SK-N-SH (cell line): ENCODE data around the gene AFG3L2. TPM values are rescaled to one million over a fixed set of nuclear protein-coding genes. Genes with fewer than 3 reads are reported as not detected.

Source experiments
- CTCF ChIA-PET: fragments of 300-600, 350-600 bp; formaldehyde crosslinking; extraction: SDS; loops from one replicate; lab custom pipeline; 2021; lab: Yijun Ruan, JAX
- POLR2A ChIA-PET: fragments of 350-600 bp; sonication (Branson Sonifier 250); formaldehyde crosslinking; extraction: SDS; loops from one replicate; lab custom pipeline; 2020; ENCODE audit warnings: antibody characterized with exemption, inconsistent platforms; lab: Yijun Ruan, JAX
- DNase-seq: peaks from one replicate; pipeline ENCODE4 v3.0.0; 2012
- H2AFZ ChIP-seq: fragments of 200-600 bp; sonication (generic); 2 replicates; pipeline ENCODE4 v1.8.1; 2016; ENCODE audit warnings: antibody characterized with exemption, mild to moderate bottlenecking, low read depth
- H3F3A ChIP-seq: fragments of 200-600 bp; sonication (generic); replicated peaks from 2 replicates; pipeline ENCODE3; 2016; ENCODE audit warnings: antibody characterized with exemption, mild to moderate bottlenecking; ENCODE audit not compliant: insufficient read depth
- H3K27ac ChIP-seq, 2 experiments: fragments of 200-500 bp in 1 of 2; fragments of 200-600 bp in 1 of 2; sonication (Bioruptor generic) in 1 of 2; sonication (generic), shearing (Covaris generic) in 1 of 2; 2 replicates each; pipeline versions ENCODE4 v1.5.1 to v1.6.1; 2014 to 2016; ENCODE audit warnings: low read depth in 2 of 2, inconsistent platforms in 1 of 2, low read length in 1 of 2, mild to moderate bottlenecking in 1 of 2, mixed read lengths in 1 of 2
- H3K27me3 ChIP-seq: fragments of 200-600 bp; sonication (generic), shearing (Covaris generic); 2 replicates; pipeline ENCODE4 v1.6.1; 2016; ENCODE audit warnings: mixed run types; ENCODE audit not compliant: insufficient read depth
- H3K36me3 ChIP-seq, 2 experiments: fragments of 200-500 bp in 1 of 2; fragments of 200-600 bp in 1 of 2; sonication (Bioruptor generic) in 1 of 2; sonication (generic) in 1 of 2; replicated peaks in 1 of 2; 2 replicates each; pipeline versions ENCODE3 to v1.5.1; 2014 to 2016; ENCODE audit warnings: low read length in 1 of 2, mild to moderate bottlenecking in 1 of 2; ENCODE audit not compliant: insufficient read depth in 2 of 2, control insufficient read depth in 1 of 2
- H3K4me1 ChIP-seq, 2 experiments: fragments of 200-500 bp in 1 of 2; fragments of 200-600 bp in 1 of 2; sonication (Bioruptor generic) in 1 of 2; sonication (generic), shearing (Covaris generic) in 1 of 2; 2 replicates each; pipeline versions ENCODE4 v1.5.1 to v1.6.1; 2014 to 2016; ENCODE audit warnings: low read depth in 1 of 2, low read length in 1 of 2, mixed run types in 1 of 2; ENCODE audit not compliant: insufficient read depth in 2 of 2, control insufficient read depth in 1 of 2
- H3K4me2 ChIP-seq: fragments of 200-600 bp; sonication (generic), shearing (Covaris generic); 2 replicates; pipeline ENCODE4 v1.6.1; 2017; ENCODE audit warnings: mixed run types
- H3K4me3 ChIP-seq, 2 experiments: fragments of 200-500 bp in 1 of 2; fragments of 200-600 bp in 1 of 2; sonication (Bioruptor generic) in 1 of 2; sonication (generic), shearing (Covaris generic) in 1 of 2; 2 replicates each; pipeline versions ENCODE4 v1.5.1 to v1.8.1; 2014 to 2016; ENCODE audit warnings: low read depth in 2 of 2, inconsistent platforms in 1 of 2, low read length in 1 of 2, mild to moderate bottlenecking in 1 of 2, mixed read lengths in 1 of 2, moderate library complexity in 1 of 2
- H3K79me2 ChIP-seq: fragments of 200-600 bp; sonication (generic); 2 replicates; pipeline ENCODE4 v1.8.1; 2017; ENCODE audit warnings: mild to moderate bottlenecking; ENCODE audit not compliant: insufficient read depth
- H3K9ac ChIP-seq: fragments of 200-600 bp; sonication (generic); 2 replicates; pipeline ENCODE4 v1.6.1; 2017; ENCODE audit warnings: mixed run types
- H3K9me2 ChIP-seq: fragments of 200-600 bp; sonication (generic); 2 replicates; pipeline ENCODE4 v1.6.1; 2017; ENCODE audit warnings: mixed run types
- H3K9me3 ChIP-seq: fragments of 200-600 bp; sonication (generic); 2 replicates; pipeline ENCODE4 v1.6.1; 2017; ENCODE audit warnings: mixed run types, mild to moderate bottlenecking, moderate library complexity
- H4K20me1 ChIP-seq: fragments of 200-600 bp; sonication (generic); 2 replicates; pipeline ENCODE4 v1.6.1; 2017; ENCODE audit warnings: mild to moderate bottlenecking, mixed run types; ENCODE audit not compliant: insufficient read depth
- CHD2 ChIP-seq: fragments of 150-350 bp; IDR thresholded peaks from 2 replicates; pipeline ENCODE4 v1.6.1; 2018; ENCODE audit warnings: low read length; ENCODE audit not compliant: partially characterized antibody
- ELF1 ChIP-seq: IDR thresholded peaks from 2 replicates; pipeline ENCODE4 v1.4.0; 2012
- EZH2phosphoT487 ChIP-seq: fragments of 200-600 bp; sonication (generic); IDR thresholded peaks from 2 replicates; pipeline ENCODE4 v1.6.1; 2017; ENCODE audit warnings: low read depth, mixed run types, mild to moderate bottlenecking, antibody characterized with exemption, moderate library complexity, borderline replicate concordance
- FOSL2 ChIP-seq: IDR thresholded peaks from 2 replicates; pipeline ENCODE4 v1.4.0; 2012; ENCODE audit warnings: low read depth, mild to moderate bottlenecking, moderate library complexity, borderline replicate concordance
- FOXJ3 ChIP-seq: sonication (generic); formaldehyde crosslinking; IDR thresholded peaks from 2 replicates; pipeline ENCODE4 v1.5.1; 2020; ENCODE audit warnings: mild to moderate bottlenecking, missing genetic modification reagents
- FOXM1 ChIP-seq: IDR thresholded peaks from 2 replicates; pipeline ENCODE4 v1.4.0; 2012; ENCODE audit warnings: low read depth, mild to moderate bottlenecking
- MEF2A ChIP-seq: IDR thresholded peaks from 2 replicates; pipeline ENCODE4 v1.4.0; 2012; ENCODE audit warnings: low read depth, borderline replicate concordance
- MXI1 ChIP-seq: IDR thresholded peaks from 2 replicates; pipeline ENCODE4 v1.6.1; 2012; ENCODE audit warnings: mild to moderate bottlenecking, low read depth, low read length, improper control_type of control experiment
- NFIC ChIP-seq: IDR thresholded peaks from 2 replicates; pipeline ENCODE4 v1.4.0; 2012; ENCODE audit warnings: borderline replicate concordance
- NRF1 ChIP-seq: IDR thresholded peaks from 2 replicates; pipeline ENCODE4 v1.6.1; 2012; ENCODE audit warnings: low read depth, mild to moderate bottlenecking, low read length
- POLR2AphosphoS5 ChIP-seq: IDR thresholded peaks from 2 replicates; pipeline ENCODE4 v1.6.1; 2012; ENCODE audit warnings: low read depth, low read length
- RAD21 ChIP-seq: IDR thresholded peaks from 2 replicates; pipeline ENCODE4 v1.6.1; 2012; ENCODE audit warnings: mild to moderate bottlenecking, low read length
- RCOR1 ChIP-seq: fragments of 150-350 bp; IDR thresholded peaks from 2 replicates; pipeline ENCODE4 v1.6.1; 2017; ENCODE audit warnings: antibody characterized with exemption, low read length
- RFX5 ChIP-seq: IDR thresholded peaks from 2 replicates; pipeline ENCODE4 v1.6.1; 2012; ENCODE audit warnings: mild to moderate bottlenecking, improper control_type of control experiment, low read length
- SMC3 ChIP-seq: IDR thresholded peaks from 2 replicates; pipeline ENCODE4 v1.6.1; 2012; ENCODE audit warnings: low read depth, low read length, improper control_type of control experiment
- TCF12 ChIP-seq: IDR thresholded peaks from 2 replicates; pipeline ENCODE4 v1.4.0; 2012
- TEAD4 ChIP-seq: IDR thresholded peaks from 2 replicates; pipeline ENCODE4 v1.4.0; 2012; ENCODE audit warnings: mild to moderate bottlenecking, borderline replicate concordance; ENCODE audit not compliant: insufficient read depth
- YY1 ChIP-seq: IDR thresholded peaks from 2 replicates; pipeline ENCODE4 v1.4.0; 2012; ENCODE audit warnings: low read depth, mild to moderate bottlenecking
- WGBS: methylation state at CpG from one replicate; pipeline ENCODE4 v1.1.6; 2017; ENCODE audit warnings: low lambda C conversion rate; 5-methylcytosine and 5-hydroxymethylcytosine counted together
- polyA plus RNA-seq, 3 experiments: library from polyadenylated mRNA; depleted of rRNA; stranded (reverse); fragments of >200 nt; gene quantifications; 2 replicates each; pipeline ENCODE4 v1.2.3, GENCODE V29; 2012
- TF ChIP-seq, protein P1 (sequence below): fragments of 150-350 bp; IDR thresholded peaks from 2 replicates; pipeline ENCODE4 v1.6.1; 2017; ENCODE audit warnings: antibody characterized with exemption, low read length, low read depth, borderline replicate concordance
- TF ChIP-seq, protein P2 (sequence below): IDR thresholded peaks from 2 replicates; pipeline ENCODE4; 2012

AFG3L2 gene
- polyA plus RNA-seq, 1 of the 3 experiments (the other 2 are of a cell fraction): 26.0 TPM

GRCh38 chr18:12338382-12338781, 38.6 kb downstream of the AFG3L2 start:
- H3K36me3 ChIP-seq: peaks cover 38 to 54% of the 10 kb centered on the region in 2 experiments
- H3K27ac ChIP-seq: no peak overlapping the region
- no peaks in the 10 kb centered on the region for H3K9me2 ChIP-seq
- H3K4me3 ChIP-seq: no peak overlapping the region
- no peak for DNase-seq
- no peak overlapping the region for H3K9ac ChIP-seq
- ChIA-PET POLR2A (no interaction called here), CTCF (interaction anchor here (0.7 to 4.7 kb wide), 2 partner anchors 11 to 39 kb away, joined by 5 to 18 read pairs; partner anchors contain the start of gene AFG3L2)
- 99% methylated on average over 2 of the region's 2 CpGs for WGBS
- H3K4me2 ChIP-seq: no peak overlapping the region
- no peaks in the 10 kb centered on the region for H3K9me3 ChIP-seq
- H4K20me1 ChIP-seq: no peaks in the 10 kb centered on the region
- H3K27me3 ChIP-seq: no peaks in the 10 kb centered on the region
- TF ChIP-seq FOXJ3 (CRISPR knock-in tag) (no peak), CHD2 (no peak), RAD21 (no peak), YY1 (no peak), EZH2phosphoT487 (no peak), TEAD4 (no peak), TCF12 (no peak), ELF1 (no peak), SMC3 (no peak), RCOR1 (no peak), FOSL2 (no peak), MXI1 (no peak), FOXM1 (no peak), NRF1 (no peak)
- TF ChIP-seq, protein P1, sequence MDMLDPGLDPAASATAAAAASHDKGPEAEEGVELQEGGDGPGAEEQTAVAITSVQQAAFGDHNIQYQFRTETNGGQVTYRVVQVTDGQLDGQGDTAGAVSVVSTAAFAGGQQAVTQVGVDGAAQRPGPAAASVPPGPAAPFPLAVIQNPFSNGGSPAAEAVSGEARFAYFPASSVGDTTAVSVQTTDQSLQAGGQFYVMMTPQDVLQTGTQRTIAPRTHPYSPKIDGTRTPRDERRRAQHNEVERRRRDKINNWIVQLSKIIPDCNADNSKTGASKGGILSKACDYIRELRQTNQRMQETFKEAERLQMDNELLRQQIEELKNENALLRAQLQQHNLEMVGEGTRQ: no peak
- TF ChIP-seq, all 33 proteins: peak for 0
- H3K4me1 ChIP-seq: peaks cover 0 to 3% of the 10 kb centered on the region in 2 experiments; a peak in 1 of 4 replicates
- no peaks in the 10 kb centered on the region for H3K79me2 ChIP-seq
- peaks cover 4% of the 10 kb centered on the region for H3F3A ChIP-seq
- H2AFZ ChIP-seq: no peak overlapping the region

DNA sequence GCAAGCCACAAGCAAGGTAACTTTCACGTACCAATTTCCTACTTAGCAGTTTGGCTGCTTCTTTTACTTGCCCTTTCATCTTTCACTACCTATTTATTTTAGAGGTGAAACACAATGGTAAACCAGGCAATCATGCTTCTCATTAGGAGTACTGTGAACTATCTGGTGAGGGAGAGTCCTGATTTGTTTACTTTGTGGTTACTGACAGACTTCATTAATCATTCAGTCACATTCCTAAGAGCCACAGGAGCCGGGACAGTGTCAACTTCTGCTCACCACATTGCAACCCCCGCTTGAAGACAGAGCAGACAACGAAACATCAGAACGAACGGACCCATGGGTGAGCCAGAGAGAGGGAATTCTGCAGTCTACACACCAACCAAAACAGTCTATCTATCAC, 40.1 kb downstream of the AFG3L2 start:
- H3K27me3 ChIP-seq: no peaks in the 10 kb centered on the region
- no peak overlapping the region for H3K9ac ChIP-seq
- POLR2A ChIA-PET: no interaction called here
- H4K20me1 ChIP-seq: no peaks in the 10 kb centered on the region
- H3K4me1 ChIP-seq: peaks cover 0 to 3% of the 10 kb centered on the region in 2 experiments; a peak in 1 of 4 replicates
- no peaks in the 10 kb centered on the region for H3K9me3 ChIP-seq
- no peak overlapping the region for H3K4me3 ChIP-seq
- CTCF ChIA-PET: interaction anchor here (1.1 kb wide), 1 partner anchor 9 kb away, joined by 5 read pairs; no protein-coding TSS in a partner anchor
- no peaks in the 10 kb centered on the region for H3K9me2 ChIP-seq
- 71% methylated on average over 6 of the region's 6 CpGs for WGBS
- no peak overlapping the region for H2AFZ ChIP-seq
- peaks cover 4% of the 10 kb centered on the region for H3F3A ChIP-seq
- H3K4me2 ChIP-seq: no peak overlapping the region
- no peak for DNase-seq
- no peak for TF ChIP-seq RFX5
- no peak for TF ChIP-seq NFIC
- TF ChIP-seq FOSL2: no peak
- no peak for TF ChIP-seq MEF2A
- TF ChIP-seq POLR2AphosphoS5: no peak
- no peak for TF ChIP-seq NRF1
- TF ChIP-seq, protein P2, sequence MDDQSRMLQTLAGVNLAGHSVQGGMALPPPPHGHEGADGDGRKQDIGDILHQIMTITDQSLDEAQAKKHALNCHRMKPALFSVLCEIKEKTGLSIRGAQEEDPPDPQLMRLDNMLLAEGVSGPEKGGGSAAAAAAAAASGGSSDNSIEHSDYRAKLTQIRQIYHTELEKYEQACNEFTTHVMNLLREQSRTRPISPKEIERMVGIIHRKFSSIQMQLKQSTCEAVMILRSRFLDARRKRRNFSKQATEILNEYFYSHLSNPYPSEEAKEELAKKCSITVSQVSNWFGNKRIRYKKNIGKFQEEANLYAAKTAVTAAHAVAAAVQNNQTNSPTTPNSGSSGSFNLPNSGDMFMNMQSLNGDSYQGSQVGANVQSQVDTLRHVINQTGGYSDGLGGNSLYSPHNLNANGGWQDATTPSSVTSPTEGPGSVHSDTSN: peak; percentile 22; the same call in 1 of the 2 replicates
- H3K79me2 ChIP-seq: no peaks in the 10 kb centered on the region
- peaks cover 25 to 40% of the 10 kb centered on the region in 2 experiments for H3K36me3 ChIP-seq
- no peak overlapping the region for H3K27ac ChIP-seq
